GM12878 (cell line): ENCODE results near the gene TRAPPC12.

Source experiments
- EED ChIP-seq: sonication (generic); IDR thresholded peaks from 2 replicates; pipeline ENCODE4 v1.6.1; 2016; ENCODE audit warnings: antibody characterized with exemption, low read depth
- FOXM1 ChIP-seq: IDR thresholded peaks from 2 replicates; pipeline ENCODE4 v1.6.1; 2012; ENCODE audit warnings: low read depth, mild to moderate bottlenecking, inconsistent platforms, low read length, moderate library complexity
- HDAC6 ChIP-seq: fragments of 200-600 bp; sonication (generic); IDR thresholded peaks from one replicate; pipeline ENCODE4 v1.8.0; 2017; ENCODE audit warnings: antibody characterized with exemption; ENCODE audit not compliant: unreplicated experiment
- PAX5 ChIP-seq: IDR thresholded peaks from 2 replicates; pipeline ENCODE4 v1.6.1; 2011; ENCODE audit warnings: low read depth, low read length, borderline replicate concordance
- POLR2A ChIP-seq: IDR thresholded peaks from 2 replicates; pipeline ENCODE4 v1.6.1; 2011; ENCODE audit warnings: low read depth, mild to moderate bottlenecking, low read length
- RAD21 ChIP-seq: IDR thresholded peaks from 2 replicates; pipeline ENCODE4 v1.6.1; 2011; ENCODE audit warnings: mild to moderate bottlenecking, low read depth, low read length, moderate library complexity; ENCODE audit not compliant: insufficient read depth
- RCOR1 ChIP-seq: conservative IDR thresholded peaks from 2 replicates; pipeline ENCODE4 v1.6.1; 2012; ENCODE audit warnings: low read depth, low read length, improper control_type of control experiment
- TF ChIP-seq, protein P1 (sequence below), 3 experiments: IDR thresholded peaks in 2 of 3; conservative IDR thresholded peaks in 1 of 3; 2 replicates each; pipeline ENCODE4 v1.5.1; 2011; ENCODE audit warnings: low read depth in 3 of 3, low read length in 3 of 3, mild to moderate bottlenecking in 3 of 3, control low read depth in 2 of 3, moderate library complexity in 2 of 3, inconsistent platforms in 1 of 3, mixed read lengths in 1 of 3; ENCODE audit not compliant: control insufficient read depth in 2 of 3, insufficient read depth in 1 of 3; ENCODE audit errors: extremely low read depth in 1 of 3
- TF ChIP-seq, protein P2 (sequence below): IDR thresholded peaks from 2 replicates; pipeline ENCODE4 v1.6.1; 2012; ENCODE audit warnings: low read depth, low read length, improper control_type of control experiment

DNA sequence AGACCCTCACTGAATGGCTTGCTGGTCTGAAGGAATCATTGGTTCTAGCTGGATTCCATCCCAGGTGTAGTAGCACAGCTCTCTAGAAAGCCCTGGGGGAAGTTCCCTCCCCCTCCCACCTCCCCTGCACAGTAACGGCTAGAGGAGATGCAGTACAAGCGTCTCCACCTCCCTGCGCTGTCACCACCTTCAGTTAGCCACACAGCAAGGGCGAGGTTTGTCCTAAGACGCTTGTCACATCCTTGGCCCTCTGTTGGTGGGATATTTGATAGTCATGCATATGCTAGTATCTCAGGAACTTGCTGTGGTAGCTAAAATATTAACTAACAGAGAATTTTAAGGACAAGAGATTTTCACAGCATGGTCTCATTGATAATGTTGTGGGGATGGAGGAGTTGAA lies 19.4 kb downstream of the TRAPPC12 start:
- TF ChIP-seq RAD21 (no peak), POLR2A (no peak), EED (no peak), HDAC6 (no peak), FOXM1 (no peak), PAX5 (no peak), RCOR1 (no peak)
- TF ChIP-seq, protein P1, sequence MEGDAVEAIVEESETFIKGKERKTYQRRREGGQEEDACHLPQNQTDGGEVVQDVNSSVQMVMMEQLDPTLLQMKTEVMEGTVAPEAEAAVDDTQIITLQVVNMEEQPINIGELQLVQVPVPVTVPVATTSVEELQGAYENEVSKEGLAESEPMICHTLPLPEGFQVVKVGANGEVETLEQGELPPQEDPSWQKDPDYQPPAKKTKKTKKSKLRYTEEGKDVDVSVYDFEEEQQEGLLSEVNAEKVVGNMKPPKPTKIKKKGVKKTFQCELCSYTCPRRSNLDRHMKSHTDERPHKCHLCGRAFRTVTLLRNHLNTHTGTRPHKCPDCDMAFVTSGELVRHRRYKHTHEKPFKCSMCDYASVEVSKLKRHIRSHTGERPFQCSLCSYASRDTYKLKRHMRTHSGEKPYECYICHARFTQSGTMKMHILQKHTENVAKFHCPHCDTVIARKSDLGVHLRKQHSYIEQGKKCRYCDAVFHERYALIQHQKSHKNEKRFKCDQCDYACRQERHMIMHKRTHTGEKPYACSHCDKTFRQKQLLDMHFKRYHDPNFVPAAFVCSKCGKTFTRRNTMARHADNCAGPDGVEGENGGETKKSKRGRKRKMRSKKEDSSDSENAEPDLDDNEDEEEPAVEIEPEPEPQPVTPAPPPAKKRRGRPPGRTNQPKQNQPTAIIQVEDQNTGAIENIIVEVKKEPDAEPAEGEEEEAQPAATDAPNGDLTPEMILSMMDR (IDR thresholded peaks at IDR 0.05 in 2 of 3, conservative IDR thresholded peaks at IDR 0.05 in 1 of 3; ENCODE audit: control insufficient read depth in 2 of 3, extremely low read depth in 1 of 3, insufficient read depth in 1 of 3, low read depth in 3 of 3, low read length in 3 of 3), result no peak
- TF ChIP-seq, protein P2, sequence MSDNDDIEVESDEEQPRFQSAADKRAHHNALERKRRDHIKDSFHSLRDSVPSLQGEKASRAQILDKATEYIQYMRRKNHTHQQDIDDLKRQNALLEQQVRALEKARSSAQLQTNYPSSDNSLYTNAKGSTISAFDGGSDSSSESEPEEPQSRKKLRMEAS, result no peak
